Measurements from ENCODE around the gene RAB40C. TPM values are rescaled to one million over a fixed set of nuclear protein-coding genes. Genes with fewer than 3 reads are reported as not detected.

The RAB40C gene
- total RNA-seq, 1 experiment from 2014 or later = 22.5 TPM

DNA sequence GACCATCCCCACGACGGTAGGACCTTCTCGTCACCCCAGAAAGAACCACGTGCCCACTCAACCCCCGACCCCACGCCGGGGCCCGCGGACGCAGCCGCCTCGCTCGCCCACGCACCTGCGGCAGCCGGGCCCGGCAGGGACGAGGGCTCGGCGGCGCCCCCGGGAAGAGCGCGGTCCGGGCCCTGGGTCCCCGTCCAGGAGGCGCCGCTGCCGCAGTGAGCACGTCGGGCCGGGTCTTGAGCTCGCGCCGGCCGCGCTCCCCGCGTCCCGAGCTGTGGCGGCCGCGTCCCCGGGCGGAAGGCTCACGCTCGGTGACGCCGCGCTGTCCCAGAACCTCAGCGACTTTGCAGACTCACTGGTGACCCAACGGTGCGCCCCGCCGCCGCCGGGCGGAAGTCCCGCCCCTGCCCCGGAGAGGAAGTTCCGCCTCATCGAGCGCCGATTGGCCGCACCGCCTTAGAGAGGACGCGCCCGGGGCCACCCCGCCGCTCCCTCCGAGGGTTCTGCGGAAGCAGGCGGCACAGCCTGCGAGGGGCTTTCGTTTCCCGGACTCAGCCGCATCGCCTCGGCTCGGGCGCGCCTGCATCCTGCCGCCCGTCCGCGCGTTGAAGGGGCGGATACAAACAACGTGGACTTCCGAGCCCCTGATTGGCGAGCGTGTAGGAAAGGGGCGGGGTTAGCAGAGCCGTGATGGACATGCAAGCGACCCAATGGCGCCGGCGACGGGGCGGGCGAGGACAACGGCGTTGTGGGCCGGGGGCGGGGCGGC lies 793 bp upstream of the RAB40C start:
- ChIA-PET POLR2A (no interaction called here), CTCF (interaction anchor here (0.6 to 2.3 kb wide), 6 partner anchors 10 to 93 kb away, joined by 3 to 7 read pairs (median 5); no protein-coding TSS in a partner anchor)
- ATAC-seq (peak; percentile 75), DNase-seq (ENCODE audit: low spot score) (peak; percentile 96)
- H3K36me3 Mint-ChIP-seq = peaks cover 2% of the 10 kb centered on the region
- H3K9me3 Mint-ChIP-seq = no peaks in the 10 kb centered on the region
- peaks cover 44% of the 10 kb centered on the region for H3K27me3 Mint-ChIP-seq (ENCODE audit: low read depth)
- H3K4me3 Mint-ChIP-seq = peak overlapping the region; percentile 98
- peak overlapping the region; percentile 100 for H3K27ac Mint-ChIP-seq
- H3K4me1 Mint-ChIP-seq = peaks cover 20% of the 10 kb centered on the region
- TF ChIP-seq ZNF232 (CRISPR knock-in tag; IDR thresholded peaks at IDR 0.05) = no peak
- peak; percentile 62; the same call in 1 of the 2 replicates for TF ChIP-seq FOXP1 (CRISPR knock-in tag; IDR thresholded peaks at IDR 0.05; ENCODE audit: borderline replicate concordance)
- no peak for TF ChIP-seq PREB (CRISPR knock-in tag; IDR thresholded peaks at IDR 0.05; ENCODE audit: borderline replicate concordance)
- TF ChIP-seq SP1 (CRISPR knock-in tag; conservative IDR thresholded peaks at IDR 0.05) = peak; percentile 62
- peak; percentile 76; the same call in 1 of the 2 replicates for TF ChIP-seq JUN (CRISPR knock-in tag; IDR thresholded peaks at IDR 0.05)
- TF ChIP-seq GTF2I (CRISPR knock-in tag; conservative IDR thresholded peaks at IDR 0.05) = no peak
- TF ChIP-seq JAZF1 (CRISPR knock-in tag; IDR thresholded peaks at IDR 0.05) = no peak
- TF ChIP-seq GRHL2 (CRISPR knock-in tag; IDR thresholded peaks at IDR 0.05; ENCODE audit: insufficient replicate concordance, severe bottlenecking) = no peak
- peak; percentile 80; the same call in 1 of the 2 replicates for TF ChIP-seq FOXK1 (CRISPR knock-in tag; IDR thresholded peaks at IDR 0.05)
- no peak for TF ChIP-seq MYBL2 (CRISPR knock-in tag; IDR thresholded peaks at IDR 0.05)
- peak; percentile 66; the same call in 1 of the 2 replicates for TF ChIP-seq GABPB1 (CRISPR knock-in tag; IDR thresholded peaks at IDR 0.05)
- TF ChIP-seq RELA (CRISPR knock-in tag; IDR thresholded peaks at IDR 0.05; ENCODE audit: borderline replicate concordance) = no peak
- no peak for TF ChIP-seq OVOL2 (CRISPR knock-in tag; IDR thresholded peaks at IDR 0.05; ENCODE audit: borderline replicate concordance)
- no peak for TF ChIP-seq NR3C1 (CRISPR knock-in tag; conservative IDR thresholded peaks at IDR 0.05; ENCODE audit: low read depth)
- 0 out of 2 replicates have a peak, but pooled peaks have one; percentile 27 for TF ChIP-seq NFE2L1 (CRISPR knock-in tag; IDR thresholded peaks at IDR 0.05)
- no peak for TF ChIP-seq NFATC4 (CRISPR knock-in tag; IDR thresholded peaks at IDR 0.05)
- TF ChIP-seq, protein P1, sequence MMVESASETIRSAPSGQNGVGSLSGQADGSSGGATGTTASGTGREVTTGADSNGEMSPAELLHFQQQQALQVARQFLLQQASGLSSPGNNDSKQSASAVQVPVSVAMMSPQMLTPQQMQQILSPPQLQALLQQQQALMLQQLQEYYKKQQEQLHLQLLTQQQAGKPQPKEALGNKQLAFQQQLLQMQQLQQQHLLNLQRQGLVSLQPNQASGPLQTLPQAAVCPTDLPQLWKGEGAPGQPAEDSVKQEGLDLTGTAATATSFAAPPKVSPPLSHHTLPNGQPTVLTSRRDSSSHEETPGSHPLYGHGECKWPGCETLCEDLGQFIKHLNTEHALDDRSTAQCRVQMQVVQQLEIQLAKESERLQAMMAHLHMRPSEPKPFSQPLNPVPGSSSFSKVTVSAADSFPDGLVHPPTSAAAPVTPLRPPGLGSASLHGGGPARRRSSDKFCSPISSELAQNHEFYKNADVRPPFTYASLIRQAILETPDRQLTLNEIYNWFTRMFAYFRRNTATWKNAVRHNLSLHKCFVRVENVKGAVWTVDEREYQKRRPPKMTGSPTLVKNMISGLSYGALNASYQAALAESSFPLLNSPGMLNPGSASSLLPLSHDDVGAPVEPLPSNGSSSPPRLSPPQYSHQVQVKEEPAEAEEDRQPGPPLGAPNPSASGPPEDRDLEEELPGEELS (CRISPR knock-in tag; IDR thresholded peaks at IDR 0.05) = peak; percentile 75; the same call in 1 of the 2 replicates
- TF ChIP-seq NFYB (CRISPR knock-in tag; conservative IDR thresholded peaks at IDR 0.05; ENCODE audit: low read depth) = peak; percentile 60
- peak; percentile 70; the same call in 1 of the 2 replicates for TF ChIP-seq E2F5 (CRISPR knock-in tag; IDR thresholded peaks at IDR 0.05)
- TF ChIP-seq ESRRA (CRISPR knock-in tag; IDR thresholded peaks at IDR 0.05; ENCODE audit: borderline replicate concordance) = peak; percentile 56; the same call in 1 of the 2 replicates
- 0 out of 2 replicates have a peak, but pooled peaks have one; percentile 23 for TF ChIP-seq USF2 (CRISPR knock-in tag; IDR thresholded peaks at IDR 0.05)
- no peak for TF ChIP-seq IRF2 (CRISPR knock-in tag; IDR thresholded peaks at IDR 0.05; ENCODE audit: borderline replicate concordance, low read depth)
- no peak for TF ChIP-seq ZNF396 (CRISPR knock-in tag; IDR thresholded peaks at IDR 0.05; ENCODE audit: borderline replicate concordance)
- peak; percentile 73; the same call in 1 of the 2 replicates for TF ChIP-seq ARID4B (CRISPR knock-in tag; IDR thresholded peaks at IDR 0.05; ENCODE audit: borderline replicate concordance)
- TF ChIP-seq, protein P2, sequence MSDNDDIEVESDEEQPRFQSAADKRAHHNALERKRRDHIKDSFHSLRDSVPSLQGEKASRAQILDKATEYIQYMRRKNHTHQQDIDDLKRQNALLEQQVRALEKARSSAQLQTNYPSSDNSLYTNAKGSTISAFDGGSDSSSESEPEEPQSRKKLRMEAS (CRISPR knock-in tag; IDR thresholded peaks at IDR 0.05) = 0 out of 2 replicates have a peak, but pooled peaks have one; percentile 65
- TF ChIP-seq ETV6 (CRISPR knock-in tag; IDR thresholded peaks at IDR 0.05) = no peak

All from WTC11 (cell line).